A673 (cell line): ENCODE results near the gene YTHDF2. TPM values are rescaled to one million over a fixed set of nuclear protein-coding genes. Genes with fewer than 3 reads are reported as not detected.

Experiments used
- BruUV-seq: library from RNA; stranded (reverse); fragments of 400-500 nt; replicated peaks from 2 replicates; lab custom pipeline; 2021; lab: Mats Ljungman, UMichigan
- CTCF ChIA-PET: fragments of 300-600 bp; sonication (Branson Sonifier 250); formaldehyde crosslinking; loops from one replicate; lab custom pipeline; 2022; ENCODE audit warnings: antibody characterized with exemption; lab: Charles Lee
- POLR2A ChIA-PET: fragments of 300-600 bp; sonication (Branson Sonifier 250); formaldehyde crosslinking; loops from one replicate; lab custom pipeline; 2022; ENCODE audit warnings: antibody characterized with exemption; ENCODE audit not compliant: low non-redundant PET; lab: Charles Lee
- DNase-seq: peaks from one replicate; pipeline ENCODE4 v3.0.0-alpha.2; 2015; ENCODE audit warnings: low spot score
- H3K27ac ChIP-seq: fragments of 200-600 bp; sonication (generic); 2 replicates; pipeline ENCODE4 v1.5.1; 2016; ENCODE audit warnings: mixed run types, low read depth, mild to moderate bottlenecking, mixed read lengths, antibody characterized with exemption, low read length; ENCODE audit not compliant: poor library complexity, severe bottlenecking
- H3K27me3 ChIP-seq: fragments of 200-600 bp; sonication (generic); replicated peaks from 2 replicates; pipeline ENCODE4 v1.6.1; 2017; ENCODE audit warnings: mixed run types, low read depth, mild to moderate bottlenecking, mixed read lengths, antibody characterized with exemption, low read length; ENCODE audit not compliant: insufficient read depth, poor library complexity
- H3K36me3 ChIP-seq: fragments of 200-600 bp; sonication (generic); 2 replicates; pipeline ENCODE4 v1.6.1; 2016; ENCODE audit warnings: mixed run types, mild to moderate bottlenecking, mixed read lengths, antibody characterized with exemption, low read length; ENCODE audit not compliant: insufficient read depth, poor library complexity, severe bottlenecking
- H3K4me1 ChIP-seq: fragments of 200-600 bp; sonication (generic); 2 replicates; pipeline ENCODE4 v1.6.1; 2017; ENCODE audit warnings: mixed run types, mild to moderate bottlenecking, mixed read lengths, antibody characterized with exemption, low read length; ENCODE audit not compliant: insufficient read depth, poor library complexity, severe bottlenecking
- H3K4me3 ChIP-seq: fragments of 200-600 bp; sonication (generic); 2 replicates; pipeline ENCODE4 v1.5.1; 2016; ENCODE audit warnings: low read depth, mixed run types, mild to moderate bottlenecking, mixed read lengths, low read length; ENCODE audit not compliant: poor library complexity, severe bottlenecking
- H3K9me3 ChIP-seq: fragments of 200-600 bp; sonication (generic); 2 replicates; pipeline ENCODE4 v1.6.1; 2016; ENCODE audit warnings: mixed run types, low read depth, mild to moderate bottlenecking, mixed read lengths, antibody characterized with exemption, low read length; ENCODE audit not compliant: poor library complexity, severe bottlenecking
- CTCF ChIP-seq: fragments of 300-800, 200-600 bp; sonication (generic); conservative IDR thresholded peaks from 2 replicates; pipeline ENCODE4 v1.5.1; 2017; ENCODE audit warnings: low read depth, mild to moderate bottlenecking, antibody characterized with exemption, low read length, moderate library complexity, mixed read lengths
- EZH2 ChIP-seq: fragments of 200-600 bp; sonication (generic); IDR thresholded peaks from 2 replicates; pipeline ENCODE4 v1.6.1; 2017; ENCODE audit warnings: borderline replicate concordance, low read depth, mild to moderate bottlenecking, mixed read lengths, antibody characterized with exemption, low read length; ENCODE audit not compliant: poor library complexity, severe bottlenecking
- intact Hi-C: fragments of 100-400 bp; cut with micrococcal nuclease; formaldehyde crosslinking; loops from one replicate; pipeline ENCODE4 v1.10.0; 2022; ENCODE audit not compliant: unreplicated experiment
- total RNA-seq: library from RNA; stranded (reverse); gene quantifications from 2 replicates; pipeline ENCODE4 v1.2.3, GENCODE V29; 2021

Gene YTHDF2
- total RNA-seq, 1 experiment from 2014 or later: 111 TPM

- intact Hi-C loops: no loop called here
- BruUV-seq: no TSS peak
- peaks cover 20% of the 10 kb centered on the region for H3K36me3 ChIP-seq
- ChIA-PET CTCF (no interaction called here), POLR2A (interaction anchor here (0.7 kb wide), 1 partner anchor 1917 kb away, joined by 18 read pairs; no protein-coding TSS in a partner anchor)
- H3K9me3 ChIP-seq: no peaks in the 10 kb centered on the region
- no peak for DNase-seq
- H3K4me1 ChIP-seq: peaks cover 6% of the 10 kb centered on the region
- no peaks in the 10 kb centered on the region for H3K27me3 ChIP-seq
- TF ChIP-seq EZH2 (no peak), CTCF (no peak)
- no peak overlapping the region for H3K27ac ChIP-seq
- no peak overlapping the region for H3K4me3 ChIP-seq
These were observed 20.4 kb upstream of the YTHDF2 start for GRCh38 chr1:28716336-28716735.

- no peak for DNase-seq
- Histone ChIP-seq H3K4me1 (peaks cover 6% of the 10 kb centered on the region), H3K9me3 (no peaks in the 10 kb centered on the region), H3K36me3 (peaks cover 11% of the 10 kb centered on the region), H3K27ac (no peak overlapping the region), H3K4me3 (no peak overlapping the region), H3K27me3 (no peaks in the 10 kb centered on the region)
- no TSS peak for BruUV-seq
- intact Hi-C loops: no loop called here
- POLR2A ChIA-PET: no interaction called here
- TF ChIP-seq EZH2: no peak
- no peak for TF ChIP-seq CTCF
- CTCF ChIA-PET: interaction anchor here (1.3 kb wide), 1 partner anchor 18 kb away, joined by 5 read pairs; the partner anchor contains the start of gene YTHDF2
These were observed 18.6 kb upstream of the YTHDF2 start for GRCh38 chr1:28718166-28718565.

- H3K4me1 ChIP-seq: peaks cover 6% of the 10 kb centered on the region
- ChIA-PET POLR2A (interaction anchor here (0.6 kb wide), 1 partner anchor 309 kb away, joined by 11 read pairs; no protein-coding TSS in a partner anchor), CTCF (interaction anchor here (1.3 kb wide), 1 partner anchor 18 kb away, joined by 5 read pairs; the partner anchor contains the start of gene YTHDF2)
- H3K27ac ChIP-seq: peak overlapping the region; percentile 60
- intact Hi-C loops: no loop called here
- no peak for TF ChIP-seq CTCF
- TF ChIP-seq EZH2: no peak
- BruUV-seq: no TSS peak
- H3K9me3 ChIP-seq: no peaks in the 10 kb centered on the region
- H3K27me3 ChIP-seq: no peaks in the 10 kb centered on the region
- no peak overlapping the region for H3K4me3 ChIP-seq
- DNase-seq: peak; percentile 14
- peaks cover 11% of the 10 kb centered on the region for H3K36me3 ChIP-seq
These were observed 18.0 kb upstream of the YTHDF2 start for GRCh38 chr1:28718586-28719331.
